Esophagus (tissue), 2 donors: ENCODE data around the gene ARHGAP33. TPM values are rescaled to one million over a fixed set of nuclear protein-coding genes. Genes with fewer than 3 reads are reported as not detected.

Source experiments
- H3K27ac ChIP-seq, 2 donors: one replicate each; pipeline ENCODE4 v1.5.1; 2013; ENCODE audit warnings: low read depth in 2 of 2, mild to moderate bottlenecking in 2 of 2, inconsistent platforms in 1 of 2, low read length in 1 of 2, moderate library complexity in 1 of 2
- H3K27me3 ChIP-seq, 2 donors: one replicate each; pipeline ENCODE4 v1.6.1; 2013; ENCODE audit warnings: low read length in 2 of 2, control low read depth in 1 of 2, mild to moderate bottlenecking in 1 of 2; ENCODE audit not compliant: insufficient read depth in 2 of 2, control insufficient read depth in 1 of 2
- H3K36me3 ChIP-seq, 2 donors: one replicate each; pipeline ENCODE4 v1.6.1; 2013; ENCODE audit warnings: low read length in 1 of 2; ENCODE audit not compliant: control insufficient read depth in 2 of 2, insufficient read depth in 2 of 2
- H3K4me1 ChIP-seq, 2 donors: one replicate each; pipeline ENCODE4 v1.6.1; 2013; ENCODE audit warnings: low read length in 1 of 2; ENCODE audit not compliant: control insufficient read depth in 2 of 2, insufficient read depth in 2 of 2
- H3K4me3 ChIP-seq, 2 donors: one replicate each; pipeline ENCODE4 v1.5.1; 2013; ENCODE audit warnings: low read length in 2 of 2, mild to moderate bottlenecking in 2 of 2, low read depth in 1 of 2, moderate library complexity in 1 of 2
- H3K9me3 ChIP-seq, 2 donors: one replicate each; pipeline ENCODE4 v1.6.1; 2013; ENCODE audit warnings: mild to moderate bottlenecking in 2 of 2, low read depth in 1 of 2, low read length in 1 of 2, moderate library complexity in 1 of 2; ENCODE audit not compliant: control insufficient read depth in 2 of 2, insufficient read depth in 1 of 2
- WGBS, 2 donors: extraction: QIAGEN DNeasy Blood & Tissue Kit; methylation state at CpG; one replicate each; pipeline ENCODE4 v1.1.7; 2013; 5-methylcytosine and 5-hydroxymethylcytosine counted together
- polyA plus RNA-seq, 2 donors: library from polyadenylated mRNA; stranded (reverse); fragments of 200-250 nt; gene quantifications; one replicate each; pipeline ENCODE4 v1.2.3, GENCODE V29; 2013
- donor health status: healthy with polysubstance abuse.
- donor health status: Bipolar disorder and iron deficiency.

ARHGAP33 gene
- polyA plus RNA-seq, 2 donors: 5.7 to 20.8 TPM

- H3K36me3 ChIP-seq: no peaks in the 10 kb centered on the region
- H3K27ac ChIP-seq: no peak overlapping the region
- 89 to 91% methylated on average over 5 of the region's 5 CpGs for WGBS, 2 donors
- no peak overlapping the region for H3K4me3 ChIP-seq
- H3K4me1 ChIP-seq: no peaks in the 10 kb centered on the region
- no peaks in the 10 kb centered on the region for H3K9me3 ChIP-seq
- no peaks in the 10 kb centered on the region for H3K27me3 ChIP-seq
Observed at GRCh38 chr19:35807633-35808032, 32.3 kb downstream of the ARHGAP33 start.

DNA sequence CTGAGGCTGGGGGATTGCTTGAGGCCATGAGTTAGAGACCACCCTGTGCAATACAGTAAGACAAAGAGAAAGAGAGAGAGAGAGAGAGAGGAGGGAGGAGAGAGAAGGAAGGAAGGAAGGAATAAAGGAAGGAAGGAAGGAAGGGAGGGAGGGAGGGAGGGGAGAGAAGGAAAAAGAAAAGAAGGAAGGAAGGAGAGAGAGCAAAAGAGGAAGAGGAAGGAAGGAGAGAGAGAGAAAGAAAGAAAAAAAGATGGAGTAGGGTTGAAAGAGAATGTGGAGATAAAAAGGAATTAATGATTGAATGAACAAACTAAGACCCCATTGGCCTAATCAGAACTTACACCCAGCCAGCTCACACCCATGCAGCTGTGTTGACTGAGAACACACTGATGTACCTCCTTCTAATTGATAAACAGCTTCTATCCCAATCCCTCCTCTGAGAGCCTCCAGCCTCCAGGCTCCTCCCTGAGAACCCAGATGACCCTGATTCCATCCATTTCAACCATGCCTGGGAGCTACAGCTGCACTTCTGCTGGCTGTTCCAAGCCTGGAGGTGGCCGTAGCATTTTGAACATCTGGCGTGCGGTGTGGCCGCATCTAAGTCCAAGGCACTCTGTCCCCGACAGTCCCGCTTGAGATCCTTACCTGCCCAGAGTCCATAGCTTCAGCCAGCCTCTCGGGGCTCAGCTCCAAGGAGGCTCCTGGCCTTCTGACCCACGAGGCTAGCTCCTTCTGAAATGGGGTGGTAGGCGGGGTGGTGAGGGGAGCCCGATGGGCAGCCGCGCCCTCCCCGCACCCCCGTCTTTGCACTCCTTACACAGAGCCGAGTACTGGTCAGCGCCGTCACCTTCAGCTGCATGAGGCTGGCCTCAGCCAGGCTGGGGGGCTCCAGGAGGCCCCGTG lies 36.2 kb downstream of the ARHGAP33 start:
- H3K27ac ChIP-seq: no peak overlapping the region
- H3K4me3 ChIP-seq: no peak overlapping the region
- WGBS, 2 donors: 66 to 69% methylated on average over 17 to 18 of the region's 18 CpGs
- no peaks in the 10 kb centered on the region for H3K36me3 ChIP-seq
- no peaks in the 10 kb centered on the region for H3K9me3 ChIP-seq
- H3K27me3 ChIP-seq: no peaks in the 10 kb centered on the region
- no peaks in the 10 kb centered on the region for H3K4me1 ChIP-seq

GRCh38 chr19:35812220-35813042 lies 37.1 kb downstream of the ARHGAP33 start, which contains the start of gene PRODH2:
TSS of gene PRODH2 (minus strand) at chr19:35812845. CDS start at chr19:35812805, 40 bp downstream.
- no peaks in the 10 kb centered on the region for H3K27me3 ChIP-seq
- no peaks in the 10 kb centered on the region for H3K36me3 ChIP-seq
- 69 to 70% methylated on average over 26 of the region's 26 CpGs for WGBS, 2 donors

GRCh38 chr19:35813043-35813890 lies 37.9 kb downstream of the ARHGAP33 start:
- no peaks in the 10 kb centered on the region for H3K4me1 ChIP-seq
- no peak overlapping the region for H3K4me3 ChIP-seq
- H3K36me3 ChIP-seq: no peaks in the 10 kb centered on the region
- H3K27ac ChIP-seq: no peak overlapping the region
- WGBS, 2 donors: 79 to 84% methylated on average over 11 of the region's 11 CpGs
- H3K27me3 ChIP-seq: no peaks in the 10 kb centered on the region
- H3K9me3 ChIP-seq: no peaks in the 10 kb centered on the region

More at GRCh38 chr19:35812220-35813042, 37.1 kb downstream of the ARHGAP33 start, which contains the start of gene PRODH2:
- Histone ChIP-seq H3K4me3 (no peak within 1 kb of the TSS), H3K9me3 (no peaks in the 10 kb centered on the region), H3K4me1 (no peaks in the 10 kb centered on the region), H3K27ac (no peak within 1 kb of the TSS)

DNA sequence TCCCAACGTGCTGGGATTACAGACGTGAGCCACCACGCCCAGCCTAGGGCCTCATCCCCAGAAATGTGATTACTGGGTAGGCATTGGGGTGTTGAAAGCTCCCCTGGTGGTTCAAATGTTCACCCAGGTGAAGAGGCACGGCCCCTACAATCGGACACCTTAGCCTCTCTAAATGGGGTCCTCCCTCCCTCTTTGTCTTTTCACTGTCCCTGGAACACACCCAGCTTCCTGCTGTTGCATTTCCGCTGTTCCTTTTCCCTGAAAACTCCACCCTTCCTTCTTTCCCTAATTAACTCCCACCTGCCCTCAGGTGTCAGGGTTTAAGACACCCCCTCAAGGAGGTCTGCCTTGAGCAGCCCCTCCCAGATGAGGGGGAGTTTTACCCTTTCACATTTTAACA lies 40.9 kb downstream of the ARHGAP33 start:
- Histone ChIP-seq H3K27ac (no peak overlapping the region), H3K27me3 (no peaks in the 10 kb centered on the region), H3K36me3 (no peaks in the 10 kb centered on the region), H3K4me3 (no peak overlapping the region), H3K9me3 (no peaks in the 10 kb centered on the region), H3K4me1 (no peaks in the 10 kb centered on the region)
- 28 to 36% methylated on average over 6 of the region's 6 CpGs for WGBS, 2 donors

DNA sequence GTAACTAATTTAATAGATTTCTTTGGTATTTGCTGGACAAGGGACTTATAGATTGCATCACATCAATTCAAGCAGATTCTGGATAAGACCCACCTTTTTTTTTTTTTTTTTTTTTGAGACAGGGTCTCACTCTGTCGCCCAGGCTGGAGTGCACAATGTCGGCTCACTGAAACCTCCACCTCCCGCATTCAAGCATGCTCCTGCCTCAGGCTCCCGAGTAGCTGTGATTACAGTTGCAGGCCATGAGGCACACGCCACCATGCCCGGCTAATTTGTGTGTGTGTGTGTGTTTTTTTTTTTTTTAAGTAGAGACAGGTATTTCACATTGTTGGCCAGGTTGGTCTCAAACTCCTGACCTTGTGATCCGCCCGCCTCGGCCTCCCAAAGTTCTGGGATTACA lies 41.5 kb downstream of the ARHGAP33 start:
- 71 to 79% methylated on average over 9 of the region's 9 CpGs for WGBS, 2 donors
- H3K4me3 ChIP-seq: no peak overlapping the region
- H3K27me3 ChIP-seq: no peaks in the 10 kb centered on the region
- H3K27ac ChIP-seq: no peak overlapping the region
- no peaks in the 10 kb centered on the region for H3K4me1 ChIP-seq
- H3K36me3 ChIP-seq: no peaks in the 10 kb centered on the region
- H3K9me3 ChIP-seq: no peaks in the 10 kb centered on the region

DNA sequence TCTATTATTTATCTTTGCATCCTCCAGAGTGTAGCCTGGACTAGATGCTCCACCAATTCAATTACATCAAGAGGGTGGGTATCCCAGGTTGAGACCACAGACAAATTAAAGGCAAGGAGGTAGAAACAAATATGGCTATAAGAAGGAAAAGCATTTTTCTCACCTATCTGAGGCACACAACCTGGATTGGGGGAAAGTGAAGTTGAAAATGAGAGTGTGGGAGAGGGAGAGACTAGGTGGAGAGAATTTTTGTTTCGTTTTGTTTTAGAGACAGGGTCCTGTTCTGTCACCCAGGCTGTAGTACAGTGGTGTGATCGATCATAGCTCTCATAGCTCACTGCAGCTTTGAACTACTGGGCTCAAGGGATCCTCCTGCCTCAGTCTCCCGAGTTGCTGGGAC lies 43.1 kb downstream of the ARHGAP33 start:
- Histone ChIP-seq H3K4me1 (no peaks in the 10 kb centered on the region), H3K27me3 (no peaks in the 10 kb centered on the region)
- WGBS, 2 donors: 61 to 77% methylated on average over 3 of the region's 3 CpGs

GRCh38 chr19:35822579-35822978 lies 47.2 kb downstream of the ARHGAP33 start:
- Histone ChIP-seq H3K4me1 (no peaks in the 10 kb centered on the region), H3K9me3 (no peaks in the 10 kb centered on the region), H3K4me3 (no peak overlapping the region), H3K27ac (no peak overlapping the region), H3K36me3 (no peaks in the 10 kb centered on the region), H3K27me3 (no peaks in the 10 kb centered on the region)
- 76% methylated on average over 3 of the region's 3 CpGs for WGBS, 2 donors

More for the DNA sequence above, 43.1 kb downstream of the ARHGAP33 start:
- Histone ChIP-seq H3K36me3 (no peaks in the 10 kb centered on the region), H3K9me3 (no peaks in the 10 kb centered on the region), H3K4me3 (no peak overlapping the region), H3K27ac (no peak overlapping the region)

GRCh38 chr19:35824150-35824549 lies 48.8 kb downstream of the ARHGAP33 start:
- Histone ChIP-seq H3K4me1 (no peaks in the 10 kb centered on the region), H3K36me3 (no peaks in the 10 kb centered on the region), H3K27ac (no peak overlapping the region), H3K9me3 (no peaks in the 10 kb centered on the region), H3K4me3 (no peak overlapping the region), H3K27me3 (no peaks in the 10 kb centered on the region)
- 86% methylated on average over 5 of the region's 5 CpGs for WGBS, 2 donors
